PFSK-1 (cell line): ENCODE data around the gene LPCAT1.

ENCODE experiments used
- POLR2AphosphoS5 ChIP-seq: IDR thresholded peaks from 2 replicates; pipeline ENCODE4 v1.6.1; 2012; ENCODE audit warnings: low read depth, mild to moderate bottlenecking, control low read depth, low read length, moderate library complexity
- REST ChIP-seq, 2 experiments: IDR thresholded peaks; 2 replicates each; pipeline versions ENCODE4 v1.6.1 to v1.8.0; 2011 to 2012; ENCODE audit warnings: low read depth in 2 of 2, low read length in 2 of 2, control low read depth in 1 of 2, inconsistent platforms in 1 of 2, mild to moderate bottlenecking in 1 of 2, moderate library complexity in 1 of 2; ENCODE audit not compliant: insufficient read depth in 1 of 2
- TAF1 ChIP-seq: IDR thresholded peaks from 2 replicates; pipeline ENCODE4 v1.6.1; 2012; ENCODE audit warnings: low read length, control low read depth, borderline replicate concordance; ENCODE audit not compliant: insufficient read depth

GRCh38 chr5:1547236-1547635, 23.5 kb upstream of the LPCAT1 start:
- TF ChIP-seq REST (IDR thresholded peaks at IDR 0.05; ENCODE audit: insufficient read depth in 1 of 2, low read depth in 2 of 2, low read length in 2 of 2) (no peak), TAF1 (no peak), POLR2AphosphoS5 (no peak)
